Fibroblast of lung (primary cell): Measurements from ENCODE around the gene PDE6A.

Source experiments
- CTCF ChIP-seq, 2 donors: IDR thresholded peaks in 1 of 2; conservative IDR thresholded peaks in 1 of 2; 1 replicate in 1 of 2; 2 replicates in 1 of 2; pipeline ENCODE4 v1.5.1; 2011 to 2012; ENCODE audit warnings: low read length in 2 of 2, control low read depth in 1 of 2, inconsistent platforms in 1 of 2, low read depth in 1 of 2, mild to moderate bottlenecking in 1 of 2
- EZH2 ChIP-seq: IDR thresholded peaks from 2 replicates; pipeline ENCODE4 v1.5.1; 2012; ENCODE audit warnings: low read length, control low read depth, mild to moderate bottlenecking; ENCODE audit errors: missing control alignments

- TF ChIP-seq CTCF (conservative IDR thresholded peaks at IDR 0.05 in 1 of 2, IDR thresholded peaks at IDR 0.05 in 1 of 2; ENCODE audit: low read depth in 1 of 2, low read length in 2 of 2) (no peak), EZH2 (no peak)
These were observed 39.6 kb downstream of the PDE6A start for GRCh38 chr5:149904977-149905376.
